ENCODE data around the gene PLSCR5. TPM values are rescaled to one million over a fixed set of nuclear protein-coding genes. Genes with fewer than 3 reads are reported as not detected.

The PLSCR5 gene
- polyA plus RNA-seq, 3 donors = not detected

- H3K36me3 Mint-ChIP-seq = no peaks in the 10 kb centered on the region
- H3K79me2 ChIP-seq (ENCODE audit: insufficient read depth, low read length) = no peaks in the 10 kb centered on the region
- H3K4me1 ChIP-seq (ENCODE audit: control insufficient read depth in 1 of 2, insufficient read depth in 2 of 2, low read length in 2 of 2) = no peaks in the 10 kb centered on the region
- WGBS (ENCODE audit: insufficient coverage) = no CpG with 5 or more reads among the region's 2 CpGs
- no peak overlapping the region for H2AFZ ChIP-seq (ENCODE audit: insufficient read depth, low read depth, low read length, poor library complexity, severe bottlenecking)
- no peaks in the 10 kb centered on the region for H3K36me3 ChIP-seq (replicated peaks in 1 of 2; ENCODE audit: control insufficient read depth in 1 of 2, insufficient read depth in 2 of 2, low read length in 2 of 2)
- H3K9ac ChIP-seq (ENCODE audit: insufficient read depth, low read length, poor library complexity, severe bottlenecking) = no peak overlapping the region
- no peaks in the 10 kb centered on the region for H3K9me3 Mint-ChIP-seq
- H3K4me2 ChIP-seq (replicated peaks; ENCODE audit: extremely low read depth, low read length, poor library complexity, severe bottlenecking) = no peak overlapping the region
- H3K27ac Mint-ChIP-seq = no peak overlapping the region
- no peaks in the 10 kb centered on the region for H4K20me1 ChIP-seq (ENCODE audit: insufficient read depth, low read length)
- no peaks in the 10 kb centered on the region for H3K9me3 ChIP-seq (replicated peaks in 1 of 2; ENCODE audit: control insufficient read depth in 1 of 2, insufficient read depth in 1 of 2, low read length in 2 of 2)
- no peak overlapping the region for H3K4me3 ChIP-seq (replicated peaks in 1 of 3; ENCODE audit: low read depth in 2 of 3, low read length in 3 of 3)
- intact Hi-C loops (cut with micrococcal nuclease) = no loop called here
- DNase-seq = no peak
- TF ChIP-seq, protein P1, sequence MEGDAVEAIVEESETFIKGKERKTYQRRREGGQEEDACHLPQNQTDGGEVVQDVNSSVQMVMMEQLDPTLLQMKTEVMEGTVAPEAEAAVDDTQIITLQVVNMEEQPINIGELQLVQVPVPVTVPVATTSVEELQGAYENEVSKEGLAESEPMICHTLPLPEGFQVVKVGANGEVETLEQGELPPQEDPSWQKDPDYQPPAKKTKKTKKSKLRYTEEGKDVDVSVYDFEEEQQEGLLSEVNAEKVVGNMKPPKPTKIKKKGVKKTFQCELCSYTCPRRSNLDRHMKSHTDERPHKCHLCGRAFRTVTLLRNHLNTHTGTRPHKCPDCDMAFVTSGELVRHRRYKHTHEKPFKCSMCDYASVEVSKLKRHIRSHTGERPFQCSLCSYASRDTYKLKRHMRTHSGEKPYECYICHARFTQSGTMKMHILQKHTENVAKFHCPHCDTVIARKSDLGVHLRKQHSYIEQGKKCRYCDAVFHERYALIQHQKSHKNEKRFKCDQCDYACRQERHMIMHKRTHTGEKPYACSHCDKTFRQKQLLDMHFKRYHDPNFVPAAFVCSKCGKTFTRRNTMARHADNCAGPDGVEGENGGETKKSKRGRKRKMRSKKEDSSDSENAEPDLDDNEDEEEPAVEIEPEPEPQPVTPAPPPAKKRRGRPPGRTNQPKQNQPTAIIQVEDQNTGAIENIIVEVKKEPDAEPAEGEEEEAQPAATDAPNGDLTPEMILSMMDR (IDR thresholded peaks at IDR 0.05) = no peak
- H3K4me1 Mint-ChIP-seq = no peaks in the 10 kb centered on the region
- no peak overlapping the region for H3K4me3 Mint-ChIP-seq
- H3K27me3 Mint-ChIP-seq (ENCODE audit: low read depth in 3 of 3) = peaks cover 0 to 6% (median under 1%) of the 10 kb centered on the region in 3 donors
- no peak overlapping the region for H3K27ac ChIP-seq (ENCODE audit: low read depth in 1 of 2, low read length in 2 of 2)
- no peaks in the 10 kb centered on the region for H3K27me3 ChIP-seq (ENCODE audit: control insufficient read depth in 2 of 2, insufficient read depth in 2 of 2, low read length in 2 of 2)
Observed at GRCh38 chr3:146612015-146612414, 6.9 kb upstream of the PLSCR5 start.

- Mint-ChIP-seq H3K36me3 (no peaks in the 10 kb centered on the region), H3K4me1 (no peaks in the 10 kb centered on the region), H3K27me3 (ENCODE audit: low read depth in 3 of 3) (peaks cover 1 to 6% (median 2%) of the 10 kb centered on the region in 3 donors), H3K27ac (no peak overlapping the region), H3K9me3 (no peaks in the 10 kb centered on the region), H3K4me3 (no peak overlapping the region)
- Histone ChIP-seq H3K27ac (ENCODE audit: low read depth in 1 of 2, low read length in 2 of 2) (no peak overlapping the region), H3K4me3 (replicated peaks in 1 of 3; ENCODE audit: low read depth in 2 of 3, low read length in 3 of 3) (no peak overlapping the region), H3K9ac (ENCODE audit: insufficient read depth, low read length, poor library complexity, severe bottlenecking) (no peak overlapping the region), H3K79me2 (ENCODE audit: insufficient read depth, low read length) (no peaks in the 10 kb centered on the region), H3K9me3 (replicated peaks in 1 of 2; ENCODE audit: control insufficient read depth in 1 of 2, insufficient read depth in 1 of 2, low read length in 2 of 2) (no peaks in the 10 kb centered on the region), H2AFZ (ENCODE audit: insufficient read depth, low read depth, low read length, poor library complexity, severe bottlenecking) (no peak overlapping the region), H3K36me3 (replicated peaks in 1 of 2; ENCODE audit: control insufficient read depth in 1 of 2, insufficient read depth in 2 of 2, low read length in 2 of 2) (no peaks in the 10 kb centered on the region), H3K27me3 (ENCODE audit: control insufficient read depth in 2 of 2, insufficient read depth in 2 of 2, low read length in 2 of 2) (no peaks in the 10 kb centered on the region), H3K4me1 (ENCODE audit: control insufficient read depth in 1 of 2, insufficient read depth in 2 of 2, low read length in 2 of 2) (no peaks in the 10 kb centered on the region), H3K4me2 (replicated peaks; ENCODE audit: extremely low read depth, low read length, poor library complexity, severe bottlenecking) (no peak overlapping the region), H4K20me1 (ENCODE audit: insufficient read depth, low read length) (no peaks in the 10 kb centered on the region)
- TF ChIP-seq, protein P1 (IDR thresholded peaks at IDR 0.05) = no peak
- intact Hi-C loops (cut with micrococcal nuclease) = no loop called here
- WGBS (ENCODE audit: insufficient coverage) = 100% methylated on average over 2 of the region's 3 CpGs
- no peak for DNase-seq
Observed at GRCh38 chr3:146611096-146611495, 6.0 kb upstream of the PLSCR5 start.

Measured in CD14-positive monocyte (primary cell).